Spleen (tissue), 7 donors: Measurements from ENCODE around the gene KIFC1.

Experiments
- POLR2A ChIP-seq, 3 donors: fragments of 450-650 bp; IDR thresholded peaks; one replicate each; pipeline ENCODE4 v1.5.1; 2017; ENCODE audit warnings: antibody characterized with exemption in 3 of 3, mild to moderate bottlenecking in 1 of 3
- TF ChIP-seq, protein P1 (sequence below), 11 experiments: fragments of 200-600 bp in 7 of 11; fragments of 450-650 bp in 4 of 11; sonication (generic) in 4 of 11; IDR thresholded peaks in 8 of 11; conservative IDR thresholded peaks in 3 of 11; 1 replicate in 7 of 11; 2 replicates in 4 of 11; pipeline versions ENCODE4 v1.4.0 to v1.8.0; 2016 to 2021; ENCODE audit warnings: antibody characterized with exemption in 11 of 11, inconsistent platforms in 4 of 11, mild to moderate bottlenecking in 1 of 11
- donor health status: DM: no; HTN: no; CAD: no; lungs with moderate emphysema.
- donor health status: DM: no; HTN: no; CAD: no.
- donor health status: DM: no; HTN: no; CAD: no.

DNA sequence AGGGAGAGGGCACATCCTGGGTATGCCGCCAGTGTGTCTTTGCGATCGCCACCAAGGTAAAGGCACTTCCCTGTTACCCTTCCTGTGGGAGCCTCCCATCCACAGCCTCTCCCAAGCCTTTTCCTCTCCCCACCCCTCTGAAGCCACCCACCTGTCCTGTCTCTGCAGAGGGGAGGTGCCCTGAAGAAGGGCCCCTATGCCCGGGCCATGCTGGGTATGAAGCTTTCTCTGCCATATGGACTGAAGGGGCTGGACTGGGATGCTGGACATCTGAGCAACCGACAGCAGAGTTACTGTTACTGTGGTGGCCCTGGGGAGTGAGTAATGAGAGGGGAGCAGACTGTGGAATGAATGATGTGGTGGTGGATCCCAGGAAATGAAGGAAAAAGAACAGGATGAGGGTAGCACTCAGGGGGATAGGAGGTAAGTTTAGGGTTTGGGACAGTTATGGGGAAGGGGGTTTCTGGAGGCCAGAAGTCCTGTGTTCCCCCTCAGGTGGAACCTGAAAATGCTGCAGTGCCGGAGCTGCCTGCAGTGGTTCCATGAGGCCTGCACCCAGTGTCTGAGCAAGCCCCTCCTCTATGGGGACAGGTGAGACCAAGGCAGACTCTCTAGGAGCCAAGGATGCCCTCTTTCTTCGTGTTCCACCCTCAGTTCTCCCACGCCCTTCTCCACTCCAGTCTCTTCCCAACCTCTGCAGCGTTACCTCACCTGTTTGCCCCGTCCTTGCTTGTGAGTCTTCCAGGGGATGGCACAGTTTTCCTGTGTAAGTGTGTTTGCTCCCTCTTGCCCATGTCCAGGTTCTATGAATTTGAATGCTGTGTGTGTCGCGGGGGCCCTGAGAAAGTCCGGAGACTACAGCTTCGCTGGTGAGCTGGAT lies 21.9 kb downstream of the KIFC1 start:
- TF ChIP-seq, protein P1, sequence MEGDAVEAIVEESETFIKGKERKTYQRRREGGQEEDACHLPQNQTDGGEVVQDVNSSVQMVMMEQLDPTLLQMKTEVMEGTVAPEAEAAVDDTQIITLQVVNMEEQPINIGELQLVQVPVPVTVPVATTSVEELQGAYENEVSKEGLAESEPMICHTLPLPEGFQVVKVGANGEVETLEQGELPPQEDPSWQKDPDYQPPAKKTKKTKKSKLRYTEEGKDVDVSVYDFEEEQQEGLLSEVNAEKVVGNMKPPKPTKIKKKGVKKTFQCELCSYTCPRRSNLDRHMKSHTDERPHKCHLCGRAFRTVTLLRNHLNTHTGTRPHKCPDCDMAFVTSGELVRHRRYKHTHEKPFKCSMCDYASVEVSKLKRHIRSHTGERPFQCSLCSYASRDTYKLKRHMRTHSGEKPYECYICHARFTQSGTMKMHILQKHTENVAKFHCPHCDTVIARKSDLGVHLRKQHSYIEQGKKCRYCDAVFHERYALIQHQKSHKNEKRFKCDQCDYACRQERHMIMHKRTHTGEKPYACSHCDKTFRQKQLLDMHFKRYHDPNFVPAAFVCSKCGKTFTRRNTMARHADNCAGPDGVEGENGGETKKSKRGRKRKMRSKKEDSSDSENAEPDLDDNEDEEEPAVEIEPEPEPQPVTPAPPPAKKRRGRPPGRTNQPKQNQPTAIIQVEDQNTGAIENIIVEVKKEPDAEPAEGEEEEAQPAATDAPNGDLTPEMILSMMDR (IDR thresholded peaks at IDR 0.05 in 8 of 11, conservative IDR thresholded peaks at IDR 0.05 in 3 of 11) = no peak
- no peak for TF ChIP-seq POLR2A (IDR thresholded peaks at IDR 0.05)
